ENCODE data around the gene ZNF385B. TPM values are rescaled to one million over a fixed set of nuclear protein-coding genes. Genes with fewer than 3 reads are reported as not detected.
A peak's percentile ranks its signal among the peaks of the same experiment; 100 is the strongest.
"Not testable (repeated sequence)": the region's sequence is repeated elsewhere in the genome, so short reads cannot be mapped to it uniquely, and the experiment has no call there.

ZNF385B gene
- total RNA-seq, 1 donor from 2014 or later = not detected

DNA sequence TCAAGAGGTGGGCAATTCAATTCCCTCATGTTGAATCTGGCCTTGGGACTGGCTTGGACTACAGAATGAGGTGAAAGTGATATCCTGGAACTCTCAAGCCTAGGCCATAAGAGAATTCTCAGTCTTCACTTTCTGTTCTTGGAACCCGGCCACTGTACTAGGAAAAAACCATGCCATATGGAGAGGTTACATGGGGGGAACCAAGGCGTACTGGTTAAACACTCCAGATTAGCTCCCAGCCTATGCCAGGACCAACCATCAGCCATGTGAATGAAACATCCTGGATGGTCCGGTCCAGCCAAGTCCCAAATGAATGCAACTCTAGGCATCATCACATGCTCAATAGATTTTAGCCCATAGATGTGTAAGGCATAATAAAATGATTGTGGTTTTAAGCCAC is 56.4 kb downstream of the ZNF385B start:
- Mint-ChIP-seq H3K36me3 (ENCODE audit: low read depth) (no peaks in the 10 kb centered on the region), H3K4me1 (no peaks in the 10 kb centered on the region), H3K27me3 (no peaks in the 10 kb centered on the region), H3K4me3 (no peak overlapping the region), H3K9me3 (no peaks in the 10 kb centered on the region), H3K27ac (no peak overlapping the region)
- intact Hi-C loops (cut with micrococcal nuclease) = no loop called here
- DNase-seq = no peak

DNA sequence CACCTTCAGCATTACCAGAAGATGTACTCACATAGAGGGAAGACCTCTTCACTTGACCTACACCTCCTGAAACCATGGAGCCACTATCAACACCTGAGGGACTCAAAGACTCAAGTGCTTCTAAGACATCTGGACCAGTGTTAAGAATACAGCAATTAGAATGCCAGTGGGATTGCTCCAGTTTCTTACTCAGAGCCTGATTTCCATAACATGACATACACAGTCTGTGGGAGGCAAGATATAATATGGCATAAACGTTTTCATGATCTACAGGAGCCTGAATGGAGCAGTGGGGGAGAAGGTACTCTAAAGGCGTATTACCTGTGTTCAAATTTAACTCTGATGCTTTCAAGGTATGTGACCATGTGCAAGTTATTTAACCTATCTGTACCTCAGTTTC is 57.2 kb downstream of the ZNF385B start:
- Mint-ChIP-seq H3K27ac (no peak overlapping the region), H3K27me3 (no peaks in the 10 kb centered on the region), H3K9me3 (no peaks in the 10 kb centered on the region), H3K4me1 (no peaks in the 10 kb centered on the region), H3K36me3 (ENCODE audit: low read depth) (no peaks in the 10 kb centered on the region), H3K4me3 (no peak overlapping the region)
- intact Hi-C loops (cut with micrococcal nuclease) = no loop called here
- no peak for DNase-seq

DNA sequence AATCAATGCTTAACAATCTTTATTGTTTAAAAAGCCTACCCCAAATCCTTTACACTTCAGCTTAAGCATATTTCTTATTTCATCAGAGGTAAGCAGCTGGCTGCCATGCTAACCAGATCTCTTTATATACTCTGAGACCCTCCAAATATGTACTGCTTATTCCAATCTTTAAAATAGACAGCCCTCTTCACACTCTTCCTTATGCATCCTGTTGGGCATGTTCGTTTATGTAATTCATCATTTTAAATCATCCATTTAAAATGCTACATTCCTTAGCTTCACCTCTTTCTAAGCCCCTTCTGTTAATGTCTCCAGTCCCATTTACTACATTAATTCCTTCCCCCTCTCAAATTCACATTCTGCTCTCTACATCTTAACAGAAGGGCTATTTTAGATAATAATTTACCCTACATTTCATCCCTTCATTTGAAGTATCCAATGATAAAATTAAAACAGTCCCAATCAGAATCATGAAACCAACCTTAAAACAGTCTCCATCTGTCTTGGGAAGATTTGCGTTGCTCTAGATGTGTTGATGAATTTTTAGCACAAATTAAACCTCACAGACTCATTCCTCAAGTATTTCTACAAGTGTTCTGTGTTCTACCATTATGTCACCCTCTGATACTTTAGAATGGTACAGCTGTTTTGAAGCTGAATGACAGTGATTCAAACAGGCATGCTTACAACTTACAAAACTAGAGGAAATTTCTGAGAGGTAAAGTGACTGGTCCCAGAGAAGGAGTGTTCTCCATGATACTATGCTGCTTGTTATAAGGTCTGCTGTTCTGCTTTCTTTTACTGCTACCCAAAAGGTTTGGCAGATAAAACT is 59.1 kb downstream of the ZNF385B start:
- DNase-seq = no peak
- Mint-ChIP-seq H3K4me1 (no peaks in the 10 kb centered on the region), H3K27ac (no peak overlapping the region), H3K27me3 (no peaks in the 10 kb centered on the region), H3K4me3 (no peak overlapping the region), H3K9me3 (no peaks in the 10 kb centered on the region), H3K36me3 (ENCODE audit: low read depth) (no peaks in the 10 kb centered on the region)
- intact Hi-C loops (cut with micrococcal nuclease) = no loop called here

GRCh38 chr2:179800776-179801175 is 60.6 kb downstream of the ZNF385B start:
- H3K9me3 Mint-ChIP-seq = no peaks in the 10 kb centered on the region
- no peaks in the 10 kb centered on the region for H3K4me1 Mint-ChIP-seq
- no peak overlapping the region for H3K4me3 Mint-ChIP-seq
- H3K27ac Mint-ChIP-seq = no peak overlapping the region
- H3K27me3 Mint-ChIP-seq = no peaks in the 10 kb centered on the region
- DNase-seq = no peak
- intact Hi-C loops (cut with micrococcal nuclease) = no loop called here
- H3K36me3 Mint-ChIP-seq (ENCODE audit: low read depth) = no peaks in the 10 kb centered on the region

DNA sequence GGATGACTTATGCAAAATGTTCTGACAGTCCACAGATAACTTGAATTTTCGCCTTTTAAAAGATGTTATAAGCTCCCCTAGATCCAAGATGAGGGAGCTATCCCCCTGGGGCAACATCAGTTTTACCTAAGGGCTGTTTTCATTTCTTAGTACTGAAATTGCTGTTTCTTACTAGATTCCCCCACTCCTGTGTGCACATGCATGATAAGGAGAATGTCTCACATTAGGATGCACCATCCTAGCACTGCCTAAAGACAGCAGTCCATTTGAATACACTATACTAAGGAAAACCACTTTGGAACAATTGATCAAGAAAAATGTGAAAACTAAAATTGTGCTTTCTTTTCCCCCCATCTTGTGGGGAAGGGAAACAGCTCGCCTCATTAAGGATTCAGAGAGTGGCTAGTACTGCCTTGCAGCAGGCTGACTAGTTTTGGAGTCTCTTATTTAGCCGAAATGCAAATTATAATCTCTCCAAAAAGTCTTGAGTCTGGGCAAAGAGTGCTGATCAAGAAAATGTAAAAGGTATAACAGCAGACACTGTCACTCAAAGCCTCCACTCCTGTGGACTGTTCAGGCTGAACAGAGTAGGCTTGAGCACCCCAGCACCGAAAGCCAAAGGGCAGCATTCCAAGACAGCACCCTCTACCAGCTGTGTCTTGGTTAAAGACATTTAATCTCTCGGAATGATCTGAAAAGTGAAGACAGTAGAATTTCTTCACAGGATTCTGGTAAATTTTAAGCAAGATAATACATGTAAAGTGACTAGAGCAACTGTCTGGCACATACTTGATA is 65.0 kb downstream of the ZNF385B start:
- H3K4me1 Mint-ChIP-seq = no peaks in the 10 kb centered on the region
- H3K36me3 Mint-ChIP-seq (ENCODE audit: low read depth) = no peaks in the 10 kb centered on the region
- no peak overlapping the region for H3K4me3 Mint-ChIP-seq
- no peak for DNase-seq
- intact Hi-C loops (cut with micrococcal nuclease) = no loop called here
- no peak overlapping the region for H3K27ac Mint-ChIP-seq
- H3K9me3 Mint-ChIP-seq = no peaks in the 10 kb centered on the region
- no peaks in the 10 kb centered on the region for H3K27me3 Mint-ChIP-seq

GRCh38 chr2:179793902-179794301 is 67.5 kb downstream of the ZNF385B start:
- H3K9me3 Mint-ChIP-seq = no peaks in the 10 kb centered on the region
- H3K27ac Mint-ChIP-seq = no peak overlapping the region
- DNase-seq = no peak
- H3K4me3 Mint-ChIP-seq = no peak overlapping the region
- no peaks in the 10 kb centered on the region for H3K27me3 Mint-ChIP-seq
- H3K4me1 Mint-ChIP-seq = no peaks in the 10 kb centered on the region
- no peaks in the 10 kb centered on the region for H3K36me3 Mint-ChIP-seq (ENCODE audit: low read depth)
- intact Hi-C loops (cut with micrococcal nuclease) = no loop called here

DNA sequence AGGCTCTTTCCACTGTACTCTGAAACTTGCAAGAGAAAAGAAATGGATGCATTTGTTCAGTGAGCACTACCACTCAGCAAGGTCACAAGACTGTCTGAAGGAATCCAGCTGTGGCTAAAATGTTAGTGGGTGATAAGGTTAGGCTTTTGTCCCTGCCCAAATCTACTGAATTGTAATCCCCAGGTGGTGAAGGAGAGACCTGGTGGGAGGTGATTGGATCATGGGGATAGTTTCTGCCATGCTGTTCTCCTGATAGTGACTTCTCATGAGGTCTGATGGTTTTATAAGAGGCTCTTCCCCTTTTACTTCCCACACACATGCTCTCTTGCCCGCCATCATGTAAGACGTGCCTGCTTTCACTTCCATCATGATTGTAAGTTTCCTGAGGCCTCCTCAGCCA is 68.2 kb downstream of the ZNF385B start:
- no peak for DNase-seq
- Mint-ChIP-seq H3K9me3 (no peaks in the 10 kb centered on the region), H3K27me3 (no peaks in the 10 kb centered on the region), H3K4me1 (no peaks in the 10 kb centered on the region), H3K36me3 (ENCODE audit: low read depth) (no peaks in the 10 kb centered on the region), H3K4me3 (no peak overlapping the region), H3K27ac (no peak overlapping the region)
- intact Hi-C loops (cut with micrococcal nuclease) = no loop called here

DNA sequence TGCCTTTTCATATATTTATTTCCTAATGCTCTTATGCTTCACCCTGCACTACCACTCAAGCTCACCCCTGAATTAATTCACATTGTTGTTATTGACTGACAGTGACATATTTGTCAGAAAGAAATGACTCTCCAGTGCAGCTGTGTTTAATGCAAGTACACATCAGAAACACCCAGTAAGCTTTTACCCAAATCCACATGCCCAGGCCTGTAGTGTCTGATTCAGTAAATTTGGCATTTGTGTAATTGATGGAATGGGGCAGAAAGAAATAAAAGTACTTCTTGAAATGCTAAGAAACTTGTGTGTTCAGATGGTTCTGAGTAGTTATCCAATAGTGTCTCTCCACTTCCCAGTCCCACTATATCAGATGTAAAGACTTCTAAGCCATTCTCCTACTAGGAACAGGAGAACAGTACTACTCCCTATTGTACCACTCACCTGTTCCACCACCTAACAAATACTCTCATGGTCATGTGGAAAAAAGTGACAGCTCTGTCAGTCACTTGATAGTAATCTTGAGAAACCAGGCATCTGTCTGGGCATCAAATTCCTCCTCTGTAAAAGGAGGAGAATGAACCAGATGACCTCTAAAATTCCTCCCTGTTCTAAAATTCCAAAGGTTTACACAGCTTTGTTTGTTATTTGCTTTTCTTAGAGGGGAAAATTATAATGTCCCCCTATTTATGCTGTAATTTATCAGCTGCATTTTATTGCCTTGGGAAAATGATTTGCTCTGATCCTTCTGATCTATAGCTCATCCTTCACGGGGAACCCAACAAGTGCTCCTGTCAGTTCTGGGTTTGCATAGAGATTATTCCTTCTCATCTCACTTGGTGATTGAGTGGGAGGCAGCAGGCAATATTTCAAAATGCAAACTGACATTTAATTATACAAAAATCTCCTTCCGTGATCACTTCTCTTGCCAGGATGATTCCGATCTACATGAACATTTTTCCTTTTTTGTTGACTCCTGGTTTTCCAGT is 70.9 kb downstream of the ZNF385B start:
- intact Hi-C loops (cut with micrococcal nuclease) = no loop called here
- Mint-ChIP-seq H3K27ac (no peak overlapping the region), H3K36me3 (ENCODE audit: low read depth) (no peaks in the 10 kb centered on the region), H3K27me3 (no peaks in the 10 kb centered on the region), H3K4me1 (no peaks in the 10 kb centered on the region), H3K4me3 (no peak overlapping the region), H3K9me3 (no peaks in the 10 kb centered on the region)
- no peak for DNase-seq

DNA sequence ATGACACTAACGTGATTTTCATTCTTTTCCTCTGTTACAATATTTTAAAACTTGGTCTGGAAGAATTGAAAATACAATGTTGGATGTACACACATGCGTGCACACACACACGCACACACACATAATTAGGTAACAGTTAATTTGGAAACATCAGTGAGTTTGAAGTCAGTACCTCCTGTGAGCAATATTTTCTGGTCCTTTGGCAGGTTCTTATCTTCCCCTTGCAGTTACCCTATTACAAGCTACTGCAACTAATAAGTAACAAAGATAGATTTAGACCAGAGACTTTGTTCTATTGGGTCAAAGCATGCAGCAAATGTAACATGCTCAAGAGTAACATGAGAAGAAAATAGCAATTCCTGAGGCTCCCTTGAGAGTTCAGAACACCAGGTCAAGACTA is 73.3 kb downstream of the ZNF385B start:
- Mint-ChIP-seq H3K27ac (no peak overlapping the region), H3K36me3 (ENCODE audit: low read depth) (no peaks in the 10 kb centered on the region), H3K4me3 (no peak overlapping the region), H3K4me1 (no peaks in the 10 kb centered on the region), H3K9me3 (no peaks in the 10 kb centered on the region), H3K27me3 (no peaks in the 10 kb centered on the region)
- intact Hi-C loops (cut with micrococcal nuclease) = no loop called here
- no peak for DNase-seq

- no peak for DNase-seq
- H3K27me3 Mint-ChIP-seq = no peaks in the 10 kb centered on the region
- H3K9me3 Mint-ChIP-seq = no peaks in the 10 kb centered on the region
- no peak overlapping the region for H3K4me3 Mint-ChIP-seq
- H3K27ac Mint-ChIP-seq = no peak overlapping the region
- no peaks in the 10 kb centered on the region for H3K36me3 Mint-ChIP-seq (ENCODE audit: low read depth)
- intact Hi-C loops (cut with micrococcal nuclease) = no loop called here
- no peaks in the 10 kb centered on the region for H3K4me1 Mint-ChIP-seq
These were observed 73.8 kb downstream of the ZNF385B start for GRCh38 chr2:179787601-179788000.

- H3K27me3 Mint-ChIP-seq = no peaks in the 10 kb centered on the region
- no peak overlapping the region for H3K4me3 Mint-ChIP-seq
- H3K27ac Mint-ChIP-seq = no peak overlapping the region
- no peaks in the 10 kb centered on the region for H3K9me3 Mint-ChIP-seq
- H3K36me3 Mint-ChIP-seq (ENCODE audit: low read depth) = no peaks in the 10 kb centered on the region
- intact Hi-C loops (cut with micrococcal nuclease) = no loop called here
- no peak for DNase-seq
- H3K4me1 Mint-ChIP-seq = no peaks in the 10 kb centered on the region
These were observed 75.5 kb downstream of the ZNF385B start for GRCh38 chr2:179785902-179786301.

- H3K27me3 Mint-ChIP-seq; H3K4me1 Mint-ChIP-seq; H3K9me3 Mint-ChIP-seq; intact Hi-C loops (cut with micrococcal nuclease); H3K36me3 Mint-ChIP-seq (ENCODE audit: low read depth); H3K27ac Mint-ChIP-seq; H3K4me3 Mint-ChIP-seq; DNase-seq: not testable (repeated sequence)
These were observed 79.1 kb downstream of the ZNF385B start for GRCh38 chr2:179782346-179782745.

GRCh38 chr2:179773986-179774385 is 87.4 kb downstream of the ZNF385B start:
- DNase-seq = no peak
- intact Hi-C loops (cut with micrococcal nuclease) = no loop called here
- Mint-ChIP-seq H3K4me1 (no peaks in the 10 kb centered on the region), H3K27me3 (peaks cover 2% of the 10 kb centered on the region), H3K36me3 (ENCODE audit: low read depth) (no peaks in the 10 kb centered on the region), H3K4me3 (no peak overlapping the region), H3K9me3 (no peaks in the 10 kb centered on the region), H3K27ac (peak overlapping the region; percentile 2)

DNA sequence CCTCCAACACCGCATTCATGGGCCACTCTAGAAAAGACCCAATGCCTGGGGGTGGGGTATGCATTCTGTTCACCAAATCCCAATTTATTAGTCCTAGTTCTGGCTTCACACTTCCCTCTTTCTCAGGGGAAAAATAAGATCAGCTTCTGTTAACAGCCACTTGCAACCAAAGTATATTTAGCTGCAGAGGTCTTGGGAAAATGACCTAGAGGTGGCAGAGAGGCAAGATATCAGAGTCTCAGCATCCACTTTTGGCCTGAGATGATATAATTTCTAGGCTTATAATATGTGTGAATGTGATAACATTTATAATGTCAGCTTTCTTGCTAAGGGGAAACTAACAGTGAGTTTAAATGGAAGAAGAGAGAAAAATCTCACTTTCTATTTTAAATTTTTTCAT is 89.1 kb downstream of the ZNF385B start:
- no peaks in the 10 kb centered on the region for H3K36me3 Mint-ChIP-seq (ENCODE audit: low read depth)
- intact Hi-C loops (cut with micrococcal nuclease) = no loop called here
- H3K4me3 Mint-ChIP-seq = no peak overlapping the region

More for the DNA sequence above, 89.1 kb downstream of the ZNF385B start:
- no peak for DNase-seq
- Mint-ChIP-seq H3K9me3 (no peaks in the 10 kb centered on the region), H3K27me3 (peaks cover 2% of the 10 kb centered on the region), H3K27ac (no peak overlapping the region), H3K4me1 (no peaks in the 10 kb centered on the region)

Data from activated CD4-positive, alpha-beta T cell treated with anti-CD3 and anti-CD28 coated beads, Interleukin-2, amount 10 ng/mL, durations not matched to agents 24 days and 14 days (primary cell).